Measurements from ENCODE around the gene NCKAP5L.

DNA sequence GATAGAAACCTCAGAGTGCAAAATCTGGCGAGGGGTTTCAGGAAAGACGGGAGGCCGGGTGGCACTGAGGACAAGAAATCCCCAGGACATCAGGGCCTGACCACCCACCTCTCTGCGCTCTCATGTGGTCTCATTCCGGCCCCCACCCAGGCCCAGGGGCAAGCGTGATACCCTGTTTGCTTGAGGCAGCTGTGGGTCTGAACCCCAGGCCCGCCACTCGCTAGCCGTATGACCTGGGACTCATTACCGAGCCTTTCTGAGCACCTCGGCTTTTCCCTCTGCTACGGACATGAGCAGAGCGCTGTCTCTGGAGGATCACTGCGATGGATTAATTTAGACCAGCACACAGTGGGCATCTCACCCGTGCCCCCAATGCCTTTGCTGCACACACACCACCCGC, 40.2 kb upstream of the NCKAP5L start:
- TF ChIP-seq, protein P1, sequence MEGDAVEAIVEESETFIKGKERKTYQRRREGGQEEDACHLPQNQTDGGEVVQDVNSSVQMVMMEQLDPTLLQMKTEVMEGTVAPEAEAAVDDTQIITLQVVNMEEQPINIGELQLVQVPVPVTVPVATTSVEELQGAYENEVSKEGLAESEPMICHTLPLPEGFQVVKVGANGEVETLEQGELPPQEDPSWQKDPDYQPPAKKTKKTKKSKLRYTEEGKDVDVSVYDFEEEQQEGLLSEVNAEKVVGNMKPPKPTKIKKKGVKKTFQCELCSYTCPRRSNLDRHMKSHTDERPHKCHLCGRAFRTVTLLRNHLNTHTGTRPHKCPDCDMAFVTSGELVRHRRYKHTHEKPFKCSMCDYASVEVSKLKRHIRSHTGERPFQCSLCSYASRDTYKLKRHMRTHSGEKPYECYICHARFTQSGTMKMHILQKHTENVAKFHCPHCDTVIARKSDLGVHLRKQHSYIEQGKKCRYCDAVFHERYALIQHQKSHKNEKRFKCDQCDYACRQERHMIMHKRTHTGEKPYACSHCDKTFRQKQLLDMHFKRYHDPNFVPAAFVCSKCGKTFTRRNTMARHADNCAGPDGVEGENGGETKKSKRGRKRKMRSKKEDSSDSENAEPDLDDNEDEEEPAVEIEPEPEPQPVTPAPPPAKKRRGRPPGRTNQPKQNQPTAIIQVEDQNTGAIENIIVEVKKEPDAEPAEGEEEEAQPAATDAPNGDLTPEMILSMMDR (IDR thresholded peaks at IDR 0.05; ENCODE audit: low read depth, low read length) = no peak
- no peak for TF ChIP-seq EZH2phosphoT487 (IDR thresholded peaks at IDR 0.05; ENCODE audit: low read depth)
